NCI-H345 treated with DMSO at 0.1 percent for 48 hours (cell line): ENCODE measurements around the gene ZFP90.
"Not testable (repeated sequence)": the region's sequence is repeated elsewhere in the genome, so short reads cannot be mapped to it uniquely, and the experiment has no call there.

Experiments used
- DNase-seq: peaks from one replicate; lab custom pipeline; 2025; ENCODE audit not compliant: unreplicated experiment; lab: John Stamatoyannopoulos, UW

ZFP90 gene

DNA sequence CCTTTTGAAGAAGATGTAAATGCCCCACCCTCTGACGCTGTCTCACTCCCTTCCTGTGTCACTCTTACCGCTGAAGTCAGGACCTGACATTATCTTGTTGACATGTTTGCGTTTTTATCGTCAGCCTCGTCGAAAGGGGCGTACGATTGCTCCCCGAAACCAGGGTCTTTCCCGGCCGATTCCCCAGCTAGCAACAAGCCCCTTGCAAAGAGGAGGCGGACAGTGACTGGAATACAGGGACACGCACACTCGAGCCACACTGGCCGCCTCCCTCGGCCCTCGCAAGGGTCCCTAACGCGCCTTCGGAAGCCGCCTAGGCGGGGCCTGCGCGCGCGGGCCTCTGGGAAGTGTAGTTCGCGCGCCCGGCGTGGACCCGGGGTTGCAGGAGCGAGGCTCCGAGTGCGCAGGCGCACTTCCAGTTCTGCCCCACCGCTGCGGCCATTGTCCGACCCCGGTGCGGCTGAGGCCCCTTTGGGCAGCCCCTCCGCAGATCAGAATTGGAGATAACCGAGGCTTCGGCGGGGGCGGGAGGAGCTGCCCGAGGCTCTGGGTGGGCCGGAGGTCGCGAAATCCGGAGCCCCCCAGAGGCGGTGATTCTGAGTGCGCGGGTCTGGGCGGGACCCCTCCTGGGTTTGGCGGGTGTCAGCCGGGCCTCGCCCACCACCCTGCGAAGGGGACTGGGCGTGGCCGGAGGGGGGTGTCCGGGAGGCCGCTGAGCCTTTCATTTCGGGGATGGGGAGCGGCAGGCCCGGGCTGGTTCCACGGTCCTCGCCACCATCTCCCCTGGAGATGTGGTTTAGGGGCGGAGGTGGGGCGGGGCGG lies at the start of gene ZFP90:
ZFP90 (plus strand) TSS at position 412 of the 822 bp plus-strand sequence. CDS start 502 bp downstream, outside the sequence.
- peak; percentile 75 for DNase-seq

DNA sequence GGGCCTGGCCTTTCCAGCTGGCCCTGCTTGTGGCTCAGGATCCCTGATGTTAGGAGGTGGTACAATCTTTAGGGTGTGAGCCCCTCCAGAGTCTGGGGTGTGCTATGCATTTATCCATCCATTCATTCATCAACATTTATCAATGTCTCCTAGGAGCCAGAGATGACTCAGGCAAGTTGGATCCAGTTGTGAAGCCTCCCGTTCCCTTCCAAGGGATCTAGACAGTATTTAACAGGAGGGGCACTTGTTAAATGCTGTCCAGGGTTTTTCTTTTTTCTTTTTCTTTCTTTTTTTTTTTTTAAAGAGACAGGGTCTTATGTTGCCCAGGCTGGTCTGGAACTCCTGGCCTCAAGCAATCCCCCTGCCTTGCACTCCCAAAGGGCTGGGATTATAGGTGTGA lies 48.7 kb upstream of the ZFP90 start:
- DNase-seq, result no peak

DNA sequence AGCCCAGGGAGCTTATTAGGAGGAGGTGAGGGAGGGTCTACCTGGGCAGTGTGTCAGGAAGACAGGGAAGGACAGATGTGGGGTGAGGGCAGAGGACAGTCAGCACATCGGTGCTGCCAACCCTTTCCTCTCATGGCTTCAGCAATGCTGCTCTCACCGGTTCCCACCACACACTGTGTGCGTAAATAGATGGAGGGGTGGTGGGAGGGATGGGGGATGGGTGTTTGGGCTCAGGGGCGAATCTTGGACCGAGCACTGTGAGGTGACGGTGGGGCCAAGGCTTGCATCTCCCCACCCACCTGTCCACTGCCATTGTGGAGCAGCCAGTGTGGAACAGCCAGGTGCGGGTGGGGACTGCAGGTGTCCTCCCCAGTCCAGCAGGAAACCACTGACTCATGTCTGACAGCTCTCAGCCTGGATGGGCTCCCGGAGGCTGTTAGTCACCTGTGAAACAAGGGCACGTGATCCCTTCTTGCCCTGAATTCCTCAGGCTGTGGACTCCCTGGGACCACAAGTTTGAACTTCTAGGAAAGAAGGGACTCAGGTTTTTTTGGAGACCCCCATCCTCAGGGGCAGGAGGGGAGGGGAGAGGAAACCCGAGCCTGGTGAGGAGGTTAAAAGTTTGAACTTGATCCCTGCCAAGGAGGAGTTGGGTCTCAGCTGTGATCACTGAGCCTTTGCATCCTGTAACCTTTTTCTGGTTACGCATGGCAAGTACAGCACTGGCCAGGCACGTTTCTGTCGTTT lies 48.1 kb upstream of the ZFP90 start:
- no peak for DNase-seq

DNA sequence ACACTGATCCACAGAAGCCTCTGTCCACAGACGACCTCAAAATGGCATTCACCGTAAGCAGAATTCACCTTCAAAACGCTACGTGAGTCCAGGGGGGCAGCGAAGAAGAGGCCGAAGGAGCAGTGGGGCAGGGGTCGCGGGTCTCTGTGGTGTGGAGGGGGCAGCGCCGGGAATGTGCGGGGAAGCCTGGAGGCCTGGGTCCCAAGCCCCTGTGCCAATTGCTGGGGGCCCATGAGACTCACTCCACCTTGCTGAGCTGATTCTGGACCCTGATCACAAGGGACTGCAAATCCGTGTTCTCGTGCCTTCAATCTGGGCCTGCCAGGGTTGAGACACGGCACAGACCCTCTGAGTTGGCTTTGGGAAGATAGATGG lies 47.5 kb upstream of the ZFP90 start:
- no peak for DNase-seq

DNA sequence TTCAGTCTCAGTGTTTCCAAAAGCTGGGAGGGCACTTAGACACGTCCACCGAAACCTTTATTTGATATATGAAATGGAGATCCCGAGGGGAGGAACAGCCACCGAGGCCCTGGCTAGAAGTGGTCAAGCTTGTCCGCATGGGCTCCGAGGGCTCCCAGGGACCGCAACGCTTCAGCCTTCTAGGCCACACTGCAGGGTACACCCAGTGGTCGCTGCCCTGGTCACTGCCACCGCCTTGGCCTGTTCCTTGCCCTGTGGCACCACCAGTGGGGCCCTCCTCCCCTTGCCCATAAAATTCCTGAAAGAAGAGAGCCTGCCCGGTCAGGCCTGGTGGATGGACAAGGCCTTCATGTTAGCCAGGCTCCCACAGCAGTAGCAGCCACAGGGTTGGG lies 46.9 kb upstream of the ZFP90 start:
- DNase-seq, result no peak

DNA sequence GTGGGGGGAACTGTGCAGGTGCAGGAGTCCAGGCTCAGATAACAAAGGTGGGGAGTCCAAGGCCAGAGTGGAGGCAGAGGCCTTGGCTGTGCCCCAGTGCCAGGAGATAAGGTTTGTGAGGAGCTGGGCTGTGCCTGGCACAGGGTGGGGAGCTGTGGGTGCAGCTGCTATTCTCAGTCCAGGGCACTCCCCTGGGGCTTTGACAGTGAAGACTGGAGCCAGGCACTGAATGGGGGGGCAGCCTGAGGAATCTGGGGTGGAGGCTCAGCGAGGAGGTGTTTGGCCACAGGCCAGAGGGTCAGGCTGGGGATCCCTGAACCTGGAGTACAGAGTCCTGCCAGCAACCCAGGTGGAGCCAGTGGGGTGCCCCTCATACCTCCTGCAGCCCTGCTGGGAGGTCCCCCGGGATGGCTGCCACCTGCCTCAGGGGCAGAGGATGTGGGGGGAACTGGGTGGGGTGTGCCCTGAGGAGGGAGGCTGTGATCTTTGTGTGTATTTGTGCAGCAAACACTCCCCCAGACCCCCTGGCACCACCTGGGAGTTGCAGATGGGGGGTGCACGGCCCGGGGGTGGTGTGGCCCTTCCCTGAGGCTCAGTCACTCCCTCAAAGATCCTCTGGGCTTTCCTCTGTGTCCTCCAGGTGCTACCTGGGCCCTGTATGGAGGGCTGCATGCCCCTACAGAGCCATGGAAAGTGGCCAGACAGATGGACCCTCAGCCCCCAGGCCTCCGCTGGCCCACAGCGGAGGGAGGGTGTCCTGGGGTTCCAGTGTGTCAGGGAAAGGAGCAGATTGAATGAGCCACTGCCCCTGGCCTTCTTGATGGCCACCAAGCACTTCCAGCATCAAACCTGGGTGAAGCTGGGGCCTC lies 46.3 kb upstream of the ZFP90 start:
- DNase-seq, result no peak

DNA sequence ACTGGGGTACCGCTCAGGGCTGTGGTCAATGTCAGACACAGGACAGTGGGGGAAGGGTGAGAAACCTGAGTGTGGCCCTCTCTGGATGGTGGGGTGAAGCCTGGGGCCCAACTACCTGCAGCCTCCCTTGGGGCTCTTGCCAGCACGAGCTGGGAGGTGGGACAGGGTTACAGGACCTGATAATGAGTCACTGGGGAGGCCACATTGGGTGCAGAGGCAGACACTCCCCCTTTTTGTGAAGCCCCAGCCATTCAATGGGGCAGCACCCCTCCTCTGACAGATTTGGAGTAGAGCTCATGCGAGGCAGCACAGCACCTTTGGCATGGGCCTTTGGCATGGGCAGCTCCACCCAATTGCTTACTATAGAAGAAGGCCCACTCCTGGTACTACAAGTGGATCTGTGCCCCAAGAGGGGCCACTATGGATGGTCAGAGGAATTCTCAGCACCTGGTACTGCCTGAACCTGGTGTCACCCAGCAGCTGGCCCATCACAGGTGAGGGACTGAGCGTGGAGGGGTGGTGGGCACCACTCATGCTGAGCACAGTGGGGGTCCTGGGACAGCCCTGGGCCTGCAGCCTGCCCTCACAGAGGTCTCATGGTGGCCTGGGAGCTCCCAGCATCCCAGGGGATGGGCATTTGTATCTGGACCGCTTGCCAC lies 45.5 kb upstream of the ZFP90 start:
- DNase-seq, result no peak

DNA sequence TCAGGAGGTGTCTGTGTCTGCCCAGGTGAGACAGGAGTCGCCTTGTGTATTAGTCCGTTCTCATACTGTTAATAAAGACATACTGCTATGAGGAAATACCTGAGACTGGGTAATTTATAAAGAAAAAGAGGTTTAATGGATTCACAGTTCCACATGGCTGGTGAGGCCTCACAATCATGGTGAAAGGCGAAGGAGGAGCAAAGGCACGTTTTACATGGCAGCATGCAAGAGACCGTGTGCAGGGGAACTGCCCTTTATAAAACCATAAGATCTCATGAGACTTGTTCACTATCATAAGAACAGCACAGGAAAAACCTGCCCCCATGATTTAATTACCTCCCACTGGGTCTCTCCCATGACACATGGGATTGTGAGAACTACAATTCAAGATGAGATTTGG lies 44.8 kb upstream of the ZFP90 start:
- not testable (repeated sequence) for DNase-seq

DNA sequence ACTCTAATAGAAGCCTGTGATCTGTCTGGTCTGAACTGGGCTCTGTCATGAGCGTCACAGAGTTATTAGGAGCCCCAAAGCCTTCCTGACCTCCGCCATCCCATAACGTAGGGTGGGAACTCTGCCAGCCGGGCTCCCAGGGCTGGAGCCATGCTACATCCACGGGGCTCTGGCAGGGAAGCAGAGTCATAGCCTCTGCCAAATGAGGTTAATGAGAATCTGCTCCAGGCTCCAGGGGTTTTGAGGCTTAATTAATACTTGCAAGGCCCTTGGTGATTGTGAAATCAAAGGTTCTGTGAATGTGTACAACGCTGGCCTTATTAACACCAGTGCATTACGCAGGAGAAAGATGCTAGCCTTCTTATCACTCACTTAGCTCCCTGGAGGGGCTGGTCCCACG lies 42.4 kb upstream of the ZFP90 start:
- no peak for DNase-seq

DNA sequence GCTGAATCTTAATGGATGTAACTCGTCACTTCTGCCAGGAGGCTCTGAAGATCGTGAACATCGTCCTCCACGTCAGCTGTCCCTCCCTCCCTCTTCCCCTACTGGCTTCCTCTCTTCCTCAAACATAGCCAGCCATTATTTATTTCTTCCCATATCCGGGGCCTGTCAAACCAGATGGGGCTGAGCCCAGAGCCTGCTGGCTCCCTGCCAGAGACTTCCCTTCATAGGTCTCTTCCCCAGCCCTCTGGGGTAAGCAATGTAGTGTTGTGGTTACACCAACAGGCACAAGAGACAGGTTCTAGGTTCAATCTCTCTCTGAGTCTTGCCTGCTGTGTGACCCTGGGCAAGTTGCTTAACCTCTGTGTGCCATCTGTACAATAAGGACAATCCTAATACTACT lies 40.1 kb upstream of the ZFP90 start:
- no peak for DNase-seq

DNA sequence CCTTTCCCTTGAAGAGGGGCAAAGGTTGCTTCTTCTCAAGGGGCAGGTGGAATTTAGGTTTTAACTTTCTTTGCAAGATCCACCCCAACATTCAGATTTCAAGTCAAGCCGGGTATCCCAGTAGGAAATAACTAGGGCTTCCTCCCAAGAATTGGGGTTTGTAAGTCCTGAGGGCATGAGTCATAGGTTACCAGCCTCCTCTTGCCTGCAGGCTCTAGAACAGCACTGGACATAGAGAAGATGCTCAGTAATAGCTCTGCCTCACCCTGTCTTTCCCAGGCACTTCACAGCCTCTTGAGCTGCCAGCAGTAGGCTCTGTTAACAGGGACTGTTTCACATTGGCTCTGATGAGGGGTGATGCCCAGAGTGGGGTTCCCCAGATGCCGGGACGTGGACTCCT lies 35.8 kb upstream of the ZFP90 start:
- DNase-seq, result no peak

DNA sequence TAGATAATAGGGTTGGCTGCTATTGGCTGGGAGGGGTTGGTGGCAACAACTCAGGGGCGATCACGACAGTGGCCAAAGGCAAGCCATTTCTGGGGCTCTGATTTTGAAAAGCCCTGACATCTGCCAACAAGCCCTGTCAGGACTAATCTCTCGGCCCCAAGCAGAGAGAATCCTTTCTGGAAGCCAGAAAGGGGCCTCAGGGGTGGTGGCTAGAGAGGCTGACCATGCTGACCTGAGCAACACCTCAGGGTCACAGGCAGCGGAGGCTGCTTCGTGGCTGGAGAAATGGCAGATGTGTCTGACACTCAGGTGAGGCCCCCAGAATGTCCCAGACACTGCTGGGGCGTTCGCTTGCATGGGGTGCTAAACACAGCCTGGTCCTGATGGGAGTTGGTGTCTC lies 35.0 kb upstream of the ZFP90 start:
- no peak for DNase-seq

DNA sequence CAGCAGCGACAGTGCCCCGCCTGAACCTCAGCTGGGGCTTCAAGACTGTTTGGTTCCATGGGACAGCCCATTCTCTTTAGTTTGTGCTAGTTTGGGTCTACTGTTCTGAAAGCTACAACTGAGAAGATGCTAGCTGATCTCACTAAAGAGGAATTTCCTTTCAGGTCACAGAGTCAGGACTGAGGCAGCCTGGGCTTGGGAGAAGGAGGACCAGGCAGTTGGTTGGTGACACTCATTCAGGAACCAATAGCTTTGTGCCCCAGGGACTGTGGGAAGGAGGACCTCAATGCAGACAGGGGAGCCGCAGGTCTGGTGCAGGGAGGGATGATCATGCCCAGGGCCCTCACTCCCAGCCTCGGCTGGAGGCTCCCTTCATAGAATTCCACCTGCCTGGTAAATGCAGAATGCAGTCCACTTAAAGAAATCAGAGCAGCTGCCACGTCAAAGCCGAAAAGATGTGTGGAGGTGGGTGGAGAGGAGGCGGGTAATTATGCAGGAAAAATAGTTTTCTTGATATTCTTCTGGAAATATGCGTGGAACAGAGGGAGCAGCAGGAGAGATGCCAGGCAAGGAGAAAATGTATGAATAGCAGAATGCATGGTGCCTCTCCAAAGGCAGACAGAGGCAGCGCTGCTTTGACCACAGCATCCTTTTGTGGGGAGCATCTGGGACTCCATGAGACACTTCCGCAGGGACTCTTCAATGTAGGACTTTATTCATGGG lies 32.6 kb upstream of the ZFP90 start:
- DNase-seq, result no peak

DNA sequence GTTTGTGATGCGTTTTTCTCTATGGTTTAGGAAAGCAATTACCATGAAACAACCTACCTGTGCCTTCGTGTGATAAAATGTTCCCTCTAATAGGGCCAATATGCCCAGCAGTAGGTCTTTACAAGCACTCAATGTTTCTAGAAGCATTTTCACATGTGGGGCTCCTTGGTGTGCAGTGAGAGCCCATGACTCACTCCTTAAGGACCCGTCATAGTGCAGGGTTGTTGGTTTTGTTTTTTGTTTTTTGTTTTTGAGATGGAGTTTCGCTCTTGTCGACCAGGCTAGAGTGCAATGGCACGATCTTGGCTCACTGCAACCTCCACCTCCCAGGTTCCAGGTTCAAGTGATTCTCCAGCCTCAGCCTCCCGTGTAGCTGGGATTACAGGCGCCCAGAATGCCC lies 31.1 kb upstream of the ZFP90 start:
- DNase-seq, result no peak

DNA sequence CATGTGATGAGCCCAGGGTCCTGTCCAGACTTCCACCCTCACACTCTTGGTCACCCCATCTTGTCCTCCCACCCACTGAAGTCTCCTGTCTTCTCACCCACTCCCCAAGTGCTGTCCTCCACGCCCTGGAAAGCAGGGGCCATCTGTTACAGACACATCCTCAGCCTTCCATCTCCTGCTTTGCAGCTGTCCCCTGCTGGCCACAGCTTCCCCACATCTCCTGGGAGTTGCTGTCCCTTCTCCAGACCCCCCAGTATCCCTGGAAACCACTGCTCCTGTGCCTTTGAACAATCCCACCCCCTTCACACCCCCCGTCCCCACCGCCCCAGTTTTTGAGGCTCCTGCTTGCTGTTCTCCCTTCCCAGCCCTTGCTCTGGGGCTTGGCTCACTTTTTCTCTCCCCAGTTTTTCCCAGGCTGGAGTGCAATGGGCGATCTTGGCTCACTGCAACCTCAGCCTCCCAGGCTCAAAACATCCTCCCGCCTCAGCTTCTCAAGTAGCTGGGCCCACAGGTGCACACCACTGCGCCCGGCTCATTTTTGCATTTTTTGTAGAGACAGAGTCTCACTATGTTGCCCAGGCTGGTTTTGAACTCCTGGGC lies 30.4 kb upstream of the ZFP90 start:
- no peak for DNase-seq

DNA sequence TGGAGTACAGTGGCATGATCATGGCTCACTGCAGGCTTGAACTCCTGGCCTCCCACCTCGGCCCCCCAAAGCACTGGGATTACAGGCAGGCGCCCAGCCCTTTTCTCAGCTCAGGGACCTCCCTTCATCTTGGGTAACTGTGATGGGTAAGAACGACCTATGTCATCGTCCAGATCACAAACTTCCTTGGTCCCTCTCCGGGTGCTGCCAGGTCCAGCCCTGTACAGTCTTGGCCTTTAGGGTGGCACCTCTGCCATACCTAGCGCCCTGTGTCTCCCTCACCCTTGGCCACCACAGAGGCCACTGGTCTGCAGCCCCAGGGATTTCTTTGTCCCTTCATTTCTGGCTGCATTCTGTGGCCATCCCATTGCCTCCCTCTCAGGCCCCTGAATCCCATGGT lies 29.7 kb upstream of the ZFP90 start:
- DNase-seq, result no peak

DNA sequence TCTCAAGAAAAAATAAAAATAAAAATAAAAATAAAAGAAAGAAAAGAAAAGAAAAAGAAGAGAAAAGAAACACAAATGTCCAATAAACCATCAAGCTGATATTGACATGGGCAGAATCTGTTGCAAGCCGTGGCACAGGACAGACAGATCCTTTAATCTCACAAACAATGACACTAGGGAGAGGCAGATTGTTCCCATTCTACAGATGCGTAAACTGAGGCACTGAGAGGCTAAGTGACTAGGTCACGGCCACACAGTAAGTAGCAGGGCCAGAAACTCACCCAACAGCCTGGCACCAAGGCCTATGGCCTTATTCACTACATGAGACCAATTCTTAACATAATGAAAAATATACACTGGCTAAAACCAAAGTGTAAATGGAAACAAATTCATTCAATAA lies 28.3 kb upstream of the ZFP90 start:
- no peak for DNase-seq

DNA sequence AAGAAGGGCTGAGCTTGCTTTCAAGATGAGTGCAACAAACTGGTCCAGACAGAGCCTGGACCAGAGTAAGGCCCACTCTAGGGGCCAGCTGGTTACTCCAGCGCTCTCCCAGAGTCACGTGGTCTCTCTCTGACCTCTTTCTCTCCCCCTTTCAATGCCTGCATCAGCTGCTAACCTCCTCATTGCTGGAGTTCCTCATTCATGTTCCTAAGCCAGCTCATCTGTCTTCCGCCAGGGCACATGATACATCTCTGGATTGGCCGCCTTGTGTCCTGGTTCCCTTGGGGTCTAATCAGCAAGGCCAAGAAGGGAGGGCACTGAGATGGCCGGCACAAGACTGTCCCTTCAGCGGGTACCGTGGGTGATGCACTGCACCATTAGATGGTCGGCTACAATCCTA lies 26.9 kb upstream of the ZFP90 start:
- DNase-seq, result no peak

DNA sequence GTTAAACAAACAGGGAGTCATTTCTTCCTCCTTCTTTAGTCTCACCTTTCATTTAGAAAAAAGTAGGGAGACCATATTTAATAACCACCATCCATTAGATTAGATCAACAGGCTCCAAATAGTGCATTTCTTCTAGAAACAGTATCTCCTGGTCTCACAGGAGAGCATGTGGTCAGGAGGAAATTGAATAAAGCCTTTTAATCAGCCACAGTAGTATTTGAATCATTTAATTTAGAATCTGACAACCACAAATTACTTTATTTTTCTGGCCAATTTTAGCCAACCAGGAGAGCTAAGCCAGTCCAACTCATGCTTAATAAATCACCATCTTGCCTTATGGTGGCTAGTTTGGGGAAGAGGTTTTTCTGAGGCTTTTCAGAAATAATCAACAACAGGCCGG lies 26.3 kb upstream of the ZFP90 start:
- no peak for DNase-seq

DNA sequence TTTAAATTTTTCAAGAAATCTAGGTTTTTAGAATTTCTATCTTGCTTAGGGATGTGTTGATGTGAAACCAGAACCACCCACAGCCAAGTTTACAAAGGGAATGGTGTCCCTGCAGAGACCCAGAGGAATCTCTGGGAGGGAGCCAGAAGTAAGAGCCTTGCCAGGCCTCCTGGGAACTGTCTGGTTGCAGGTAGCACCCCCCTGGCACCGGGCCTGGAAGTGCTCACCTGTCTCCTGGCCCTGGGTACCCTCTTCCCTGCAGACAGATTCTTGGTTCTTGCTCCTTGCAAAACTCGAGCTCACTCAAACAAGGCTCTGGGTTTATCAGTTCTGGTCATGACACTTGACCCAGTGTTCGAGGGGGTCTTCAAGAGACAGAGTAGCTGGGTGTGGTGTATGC lies 24.6 kb upstream of the ZFP90 start:
- no peak for DNase-seq
